A673 (cell line): ENCODE results near the gene TACC2.

Experiments used
- EZH2 ChIP-seq: fragments of 200-600 bp; sonication (generic); IDR thresholded peaks from 2 replicates; pipeline ENCODE4 v1.6.1; 2017; ENCODE audit warnings: borderline replicate concordance, low read depth, mild to moderate bottlenecking, mixed read lengths, antibody characterized with exemption, low read length; ENCODE audit not compliant: poor library complexity, severe bottlenecking
- TF ChIP-seq, protein P1 (sequence below): fragments of 300-800, 200-600 bp; sonication (generic); conservative IDR thresholded peaks from 2 replicates; pipeline ENCODE4 v1.5.1; 2017; ENCODE audit warnings: low read depth, mild to moderate bottlenecking, antibody characterized with exemption, low read length, moderate library complexity, mixed read lengths

DNA sequence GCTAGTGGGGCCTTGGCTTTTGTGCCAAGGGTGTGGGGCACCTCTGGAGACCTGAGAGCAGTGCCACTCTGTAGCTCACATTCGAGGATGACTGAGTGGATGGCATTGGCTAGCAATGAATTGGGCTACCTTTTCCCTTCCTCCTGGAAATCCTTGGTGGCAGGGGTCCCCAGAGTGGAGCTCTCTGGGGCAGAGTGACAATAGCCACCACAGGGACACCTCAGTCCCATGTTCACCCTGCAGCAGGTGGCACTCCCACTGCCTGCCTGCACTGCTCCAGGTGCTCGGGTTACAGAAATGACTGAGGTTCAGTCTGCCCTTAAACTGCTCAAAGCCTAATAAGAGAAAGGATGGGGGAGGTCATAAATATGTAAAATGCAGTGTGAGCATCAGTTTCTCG lies 300.0 kb downstream of the TACC2 start:
- TF ChIP-seq, protein P1, sequence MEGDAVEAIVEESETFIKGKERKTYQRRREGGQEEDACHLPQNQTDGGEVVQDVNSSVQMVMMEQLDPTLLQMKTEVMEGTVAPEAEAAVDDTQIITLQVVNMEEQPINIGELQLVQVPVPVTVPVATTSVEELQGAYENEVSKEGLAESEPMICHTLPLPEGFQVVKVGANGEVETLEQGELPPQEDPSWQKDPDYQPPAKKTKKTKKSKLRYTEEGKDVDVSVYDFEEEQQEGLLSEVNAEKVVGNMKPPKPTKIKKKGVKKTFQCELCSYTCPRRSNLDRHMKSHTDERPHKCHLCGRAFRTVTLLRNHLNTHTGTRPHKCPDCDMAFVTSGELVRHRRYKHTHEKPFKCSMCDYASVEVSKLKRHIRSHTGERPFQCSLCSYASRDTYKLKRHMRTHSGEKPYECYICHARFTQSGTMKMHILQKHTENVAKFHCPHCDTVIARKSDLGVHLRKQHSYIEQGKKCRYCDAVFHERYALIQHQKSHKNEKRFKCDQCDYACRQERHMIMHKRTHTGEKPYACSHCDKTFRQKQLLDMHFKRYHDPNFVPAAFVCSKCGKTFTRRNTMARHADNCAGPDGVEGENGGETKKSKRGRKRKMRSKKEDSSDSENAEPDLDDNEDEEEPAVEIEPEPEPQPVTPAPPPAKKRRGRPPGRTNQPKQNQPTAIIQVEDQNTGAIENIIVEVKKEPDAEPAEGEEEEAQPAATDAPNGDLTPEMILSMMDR: no peak
- no peak for TF ChIP-seq EZH2
